NB4 (cell line): Measurements from ENCODE around the gene THUMPD2.

Source experiments
- CTCF ChIP-seq: IDR thresholded peaks from one replicate; pipeline ENCODE4 v1.5.1; 2012; ENCODE audit warnings: low read depth, low read length
- MYC ChIP-seq: IDR thresholded peaks from 2 replicates; pipeline ENCODE4 v1.6.1; 2011; ENCODE audit warnings: low read depth, low read length
- POLR2A ChIP-seq: IDR thresholded peaks from 2 replicates; pipeline ENCODE4 v1.6.1; 2011; ENCODE audit warnings: mild to moderate bottlenecking; ENCODE audit not compliant: insufficient read length; ENCODE audit errors: extremely low read depth
- TF ChIP-seq, protein P1 (sequence below): IDR thresholded peaks from 2 replicates; pipeline ENCODE4 v1.6.1; 2011; ENCODE audit warnings: low read depth, low read length

DNA sequence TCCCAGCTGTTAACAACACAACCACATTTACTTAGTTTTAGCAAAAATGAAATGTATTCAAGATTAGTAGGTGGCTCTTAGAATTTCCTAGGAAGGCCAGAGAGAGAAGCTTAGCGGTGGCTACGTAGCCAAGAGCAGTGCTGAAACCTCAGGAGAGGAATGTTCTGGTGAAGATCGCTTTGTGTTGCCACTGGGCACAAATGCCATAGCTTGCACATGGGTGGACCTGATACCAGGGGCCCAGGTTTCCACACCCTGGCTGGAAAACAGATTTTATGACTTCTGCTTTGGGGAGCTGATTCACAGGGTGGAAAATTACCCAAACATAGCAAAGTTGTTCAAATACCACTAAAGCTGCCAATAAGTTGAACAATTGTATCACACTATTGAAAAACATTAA, 43.4 kb downstream of the THUMPD2 start:
- TF ChIP-seq CTCF (no peak), MYC (no peak), POLR2A (no peak)
- TF ChIP-seq, protein P1, sequence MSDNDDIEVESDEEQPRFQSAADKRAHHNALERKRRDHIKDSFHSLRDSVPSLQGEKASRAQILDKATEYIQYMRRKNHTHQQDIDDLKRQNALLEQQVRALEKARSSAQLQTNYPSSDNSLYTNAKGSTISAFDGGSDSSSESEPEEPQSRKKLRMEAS, result no peak
